HG03432 (cell line): ENCODE results near the gene ZFHX2.
"Not testable (repeated sequence)": the region's sequence is repeated elsewhere in the genome, so short reads cannot be mapped to it uniquely, and the experiment has no call there.

Experiments used
- ATAC-seq: cut with Tn5 transposase; IDR thresholded peaks from one replicate; pipeline ENCODE4 v1.9.1; 2021; ENCODE audit warnings: mild to moderate bottlenecking, moderate library complexity; ENCODE audit not compliant: unreplicated experiment

Gene ZFHX2

GRCh38 chr14:23544511-23545447, 6.8 kb downstream of the ZFHX2 start:
- no peak for ATAC-seq

- no peak for ATAC-seq
Measured at GRCh38 chr14:23543403-23543802, 8.2 kb downstream of the ZFHX2 start.

GRCh38 chr14:23542261-23542660, 9.3 kb downstream of the ZFHX2 start:
- no peak for ATAC-seq

DNA sequence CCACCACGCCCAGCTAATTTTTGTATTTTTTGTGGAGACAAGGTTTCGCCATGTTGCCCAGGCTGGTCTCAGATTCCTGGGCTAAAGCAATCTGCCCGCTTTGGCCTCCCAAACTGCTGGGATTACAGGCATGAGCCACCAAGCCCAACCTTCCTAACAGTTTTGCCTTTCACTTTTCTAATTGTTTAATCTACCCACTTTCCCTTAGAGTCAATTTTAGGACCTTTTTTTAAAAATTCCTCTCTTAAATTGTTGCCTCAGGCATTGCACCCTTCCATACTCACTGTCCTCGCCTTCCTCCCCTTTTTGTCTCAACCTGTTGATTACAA, 11.5 kb downstream of the ZFHX2 start:
- no peak for ATAC-seq

DNA sequence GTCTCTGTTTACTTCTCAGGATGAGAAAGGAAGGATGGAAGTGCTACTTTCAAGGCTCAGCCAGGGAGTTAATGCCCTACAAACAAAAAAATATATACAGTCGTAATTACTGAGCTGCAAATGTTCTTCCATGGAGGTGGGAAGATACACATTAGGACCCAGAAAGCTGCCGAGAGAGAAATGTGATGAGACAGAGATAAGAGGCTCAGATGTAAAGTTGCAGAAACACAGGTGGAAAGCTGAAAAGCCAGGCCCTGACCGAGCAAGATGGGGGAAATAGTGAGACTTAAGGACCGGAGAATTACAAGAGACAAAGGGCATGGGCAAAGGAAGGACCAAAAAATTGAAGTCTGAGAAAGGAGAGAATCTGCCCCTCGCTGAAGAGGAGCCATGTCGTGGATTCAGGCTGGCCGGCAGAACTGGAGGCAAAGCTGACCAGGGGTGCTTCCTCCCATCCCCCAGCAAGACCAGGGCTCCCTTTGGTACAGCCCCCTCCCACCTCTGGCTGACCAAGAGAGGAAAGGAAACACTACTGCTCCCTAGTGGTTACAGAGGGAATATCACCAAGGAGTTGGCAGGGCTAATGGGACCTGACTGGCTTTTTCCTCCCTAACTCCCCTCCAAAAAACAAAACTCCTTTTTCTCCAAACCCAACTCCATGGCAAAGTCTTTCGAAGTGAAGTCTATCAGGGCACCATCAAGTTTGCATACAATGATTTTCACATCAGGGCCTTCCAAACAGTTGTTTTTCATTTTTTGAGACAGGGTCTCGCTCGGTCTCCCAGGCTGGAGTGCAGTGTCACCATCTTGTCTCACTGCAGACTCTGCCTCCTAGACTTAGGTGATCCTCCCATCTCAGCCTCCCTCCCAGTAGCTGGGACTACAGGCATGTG, 12.1 kb downstream of the ZFHX2 start:
- ATAC-seq, result peak; percentile 62

- no peak for ATAC-seq
Measured at GRCh38 chr14:23538785-23539184, 12.8 kb downstream of the ZFHX2 start.

DNA sequence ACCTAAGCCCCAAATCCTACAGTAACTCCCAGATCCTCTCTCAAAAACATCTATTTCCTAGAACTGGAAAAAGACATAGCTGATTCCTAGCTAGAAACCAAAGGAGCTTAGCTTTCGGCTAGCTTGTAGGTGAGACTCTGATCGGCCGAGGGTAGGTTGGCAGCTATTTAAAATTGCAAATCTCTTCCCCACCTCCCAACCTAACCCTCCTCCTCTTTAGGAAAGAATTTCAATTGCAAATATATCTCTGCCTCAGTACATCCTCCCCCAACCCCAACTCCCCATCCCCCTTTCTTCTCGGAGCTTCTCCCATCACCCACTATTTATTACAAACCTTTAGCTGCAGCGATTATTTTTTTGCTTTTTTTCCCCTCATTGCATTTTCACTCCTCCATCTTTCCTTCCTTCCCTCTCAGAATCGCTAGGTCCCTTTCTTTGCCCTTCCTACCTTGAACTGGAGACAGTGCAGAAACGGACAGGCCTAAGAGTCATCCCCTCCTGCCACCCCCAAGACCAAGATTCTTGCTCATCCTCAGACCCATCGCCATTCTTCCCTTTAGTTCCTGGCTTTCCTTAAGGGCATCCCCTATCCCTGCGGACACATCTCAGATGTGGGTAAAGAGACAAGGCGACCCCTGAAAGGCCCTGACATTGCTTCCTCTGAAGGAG, 13.4 kb downstream of the ZFHX2 start:
- no peak for ATAC-seq

DNA sequence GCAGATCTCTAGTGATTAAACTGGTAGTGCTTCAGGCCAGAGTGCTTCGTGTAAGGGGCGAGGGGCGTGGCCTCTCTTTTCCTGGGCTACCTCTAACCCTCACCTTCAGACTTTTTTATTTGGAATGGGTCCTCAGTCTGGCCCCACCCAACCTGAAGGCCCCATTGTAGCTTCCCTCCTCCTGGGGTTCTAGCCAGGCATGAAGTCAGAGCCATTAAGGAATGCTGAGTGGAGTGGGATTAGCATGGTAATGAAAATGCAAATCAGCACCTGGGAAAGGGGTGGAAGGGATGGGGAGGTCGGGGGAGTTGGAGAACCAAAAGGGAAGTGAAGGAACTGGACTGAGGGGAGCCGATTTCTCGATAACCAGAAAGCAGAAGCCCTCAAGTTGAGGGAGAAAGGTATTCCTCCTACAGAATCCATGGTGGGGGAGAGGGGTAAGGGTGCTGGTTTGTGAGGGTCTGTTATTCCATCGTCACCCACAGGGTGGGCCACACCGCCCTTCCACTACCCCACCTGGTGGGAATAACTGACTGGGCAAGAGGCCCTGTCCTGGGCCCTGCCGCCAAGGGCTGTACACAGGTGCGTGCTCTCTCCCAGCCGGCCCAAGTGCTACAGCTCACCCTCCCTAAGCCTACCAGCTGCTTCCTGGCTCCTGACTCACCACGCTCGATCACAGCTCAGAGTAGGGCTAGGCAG, 14.1 kb downstream of the ZFHX2 start:
- no peak for ATAC-seq

DNA sequence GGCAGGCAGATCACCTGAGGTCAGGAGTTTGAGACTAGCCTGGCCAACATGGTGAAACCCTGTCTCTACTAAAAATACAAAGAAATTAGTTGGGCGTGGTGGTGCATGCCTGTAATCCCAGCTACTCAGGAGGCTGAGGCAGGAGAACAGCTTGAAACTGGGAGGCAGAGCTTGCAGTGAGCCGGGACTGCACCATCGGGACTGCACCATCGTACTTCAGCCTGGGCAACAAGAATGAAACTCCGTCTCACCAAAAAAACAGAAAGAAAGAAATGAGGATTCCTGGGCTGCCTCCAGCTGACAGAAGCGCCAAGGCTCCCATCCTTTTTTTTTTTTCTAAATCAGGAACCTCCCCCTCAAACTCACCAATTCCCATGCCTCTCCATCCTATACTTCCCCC, 14.7 kb downstream of the ZFHX2 start:
- ATAC-seq, result not testable (repeated sequence)

- ATAC-seq, result no peak
Measured at GRCh38 chr14:23536494-23536893, 15.1 kb downstream of the ZFHX2 start.

GRCh38 chr14:23535943-23536342, 15.6 kb downstream of the ZFHX2 start:
- no peak for ATAC-seq

DNA sequence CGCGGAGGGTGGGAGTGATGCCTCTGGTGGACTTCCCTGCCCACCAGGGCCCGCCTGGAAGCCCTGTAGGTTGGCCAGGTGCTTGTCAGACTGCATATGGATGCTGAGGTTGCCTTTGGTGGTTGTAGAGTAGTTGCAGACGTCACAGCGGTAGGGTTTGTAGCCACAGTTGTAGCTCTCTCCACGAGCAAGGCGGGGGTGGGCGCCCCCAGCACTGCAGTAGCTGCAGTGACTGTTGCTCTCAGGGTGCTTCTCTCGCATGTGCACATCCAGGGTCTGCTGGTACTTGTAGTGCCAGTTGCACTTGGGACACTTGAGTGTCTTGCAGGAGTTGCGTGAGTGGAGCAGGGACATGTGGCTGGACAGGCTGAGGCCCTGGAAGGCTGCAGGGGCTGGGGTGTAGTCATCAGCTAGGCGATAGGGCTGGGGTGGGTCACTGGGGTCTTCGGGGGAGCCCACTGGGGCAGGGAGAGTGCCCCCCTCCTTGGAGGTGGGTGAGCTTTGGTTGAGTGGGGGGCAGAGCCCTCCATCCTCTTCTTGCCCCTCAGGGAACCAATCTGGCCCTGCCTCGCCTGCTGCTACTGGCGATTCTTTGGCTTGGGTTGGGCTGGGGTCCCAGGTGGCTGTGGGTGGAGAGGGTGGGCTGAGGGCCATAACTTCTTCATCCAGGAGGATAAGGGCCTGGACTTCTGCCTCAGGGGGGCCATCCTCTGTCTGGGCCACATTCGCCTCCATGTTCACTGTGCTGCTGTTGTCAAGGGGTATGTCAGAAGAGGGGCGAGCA, 17.7 kb downstream of the ZFHX2 start:
- ATAC-seq, result no peak

DNA sequence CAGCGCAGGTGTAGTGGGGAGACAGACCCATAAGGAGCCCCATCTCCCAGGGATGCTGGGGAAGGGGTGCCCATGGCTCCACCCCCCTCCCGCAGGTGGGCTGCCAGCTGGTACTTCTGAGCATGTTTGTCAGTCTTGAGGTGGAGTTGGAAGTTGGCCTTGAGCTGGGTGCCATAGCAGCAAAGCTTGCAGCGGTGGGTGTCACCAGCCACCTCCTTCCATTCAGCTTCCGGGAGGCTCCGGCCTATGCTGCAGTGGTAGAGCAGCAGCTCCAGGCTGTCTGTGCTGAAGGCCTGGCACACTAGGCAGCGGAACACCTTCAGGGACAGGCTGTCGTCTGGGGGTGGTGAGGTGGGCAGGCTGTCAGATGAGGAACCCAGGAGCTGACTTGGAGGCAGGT, 18.9 kb downstream of the ZFHX2 start:
- ATAC-seq, result no peak

DNA sequence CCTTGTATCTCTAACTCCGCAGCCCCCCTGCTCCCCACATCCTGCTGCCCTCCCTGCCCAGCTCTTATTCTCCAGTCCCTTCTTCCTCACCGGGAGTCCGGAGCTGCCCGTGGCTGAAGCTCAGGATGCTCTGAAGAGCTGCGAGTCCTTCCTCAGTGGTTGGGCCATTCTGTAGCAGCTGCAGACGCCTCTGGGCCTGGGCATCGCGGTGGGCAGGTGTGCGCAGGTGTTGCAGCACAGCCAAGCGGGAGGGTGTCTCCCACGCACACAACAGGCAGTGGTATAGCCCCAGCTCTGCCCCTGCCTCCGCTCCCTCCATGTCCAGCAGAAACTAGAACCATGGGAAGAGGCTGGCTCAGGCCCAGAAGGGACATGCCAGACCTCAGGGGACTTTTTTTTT, 20.2 kb downstream of the ZFHX2 start:
- no peak for ATAC-seq

GRCh38 chr14:23530375-23531055, 21.1 kb downstream of the ZFHX2 start:
- ATAC-seq, result no peak

DNA sequence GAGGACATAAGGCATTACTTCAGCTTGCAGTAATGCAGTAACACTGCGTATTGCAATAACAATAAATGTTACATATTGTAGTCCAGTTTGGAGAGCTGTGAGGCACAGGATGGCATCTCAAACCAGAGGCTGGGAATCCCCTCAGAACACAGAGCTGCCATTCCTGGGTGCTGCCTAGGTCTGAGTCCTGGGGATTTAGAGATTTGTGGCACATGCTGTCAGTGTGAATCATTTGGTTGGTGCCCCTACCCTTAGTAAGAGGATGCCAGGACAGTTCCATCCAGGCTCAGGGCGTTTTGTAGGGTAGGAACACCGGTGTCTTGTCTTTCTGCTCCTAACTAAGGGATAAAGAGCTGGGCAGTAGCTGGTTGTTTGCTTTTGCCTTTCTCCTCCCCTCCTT, 22.5 kb downstream of the ZFHX2 start:
- no peak for ATAC-seq

DNA sequence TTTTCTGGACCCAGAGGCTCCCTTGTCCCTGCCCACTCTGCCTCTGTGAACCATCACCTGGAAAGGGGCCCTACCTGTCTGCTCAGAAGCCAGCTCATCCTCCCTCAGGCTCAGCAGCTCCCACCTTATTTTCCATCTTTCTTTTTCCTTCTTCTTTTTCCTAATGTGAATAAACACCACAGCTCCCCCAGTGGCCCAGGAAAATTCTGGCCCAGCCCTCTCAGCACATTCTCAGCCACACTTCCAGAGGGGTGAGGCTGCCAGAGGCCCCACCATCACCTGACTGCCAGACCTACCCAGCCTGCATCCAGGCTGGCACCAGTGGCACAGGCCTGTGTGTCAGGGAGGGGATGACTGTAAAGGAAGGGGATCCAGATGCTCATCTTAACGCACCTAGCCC, 23.0 kb downstream of the ZFHX2 start:
- no peak for ATAC-seq

DNA sequence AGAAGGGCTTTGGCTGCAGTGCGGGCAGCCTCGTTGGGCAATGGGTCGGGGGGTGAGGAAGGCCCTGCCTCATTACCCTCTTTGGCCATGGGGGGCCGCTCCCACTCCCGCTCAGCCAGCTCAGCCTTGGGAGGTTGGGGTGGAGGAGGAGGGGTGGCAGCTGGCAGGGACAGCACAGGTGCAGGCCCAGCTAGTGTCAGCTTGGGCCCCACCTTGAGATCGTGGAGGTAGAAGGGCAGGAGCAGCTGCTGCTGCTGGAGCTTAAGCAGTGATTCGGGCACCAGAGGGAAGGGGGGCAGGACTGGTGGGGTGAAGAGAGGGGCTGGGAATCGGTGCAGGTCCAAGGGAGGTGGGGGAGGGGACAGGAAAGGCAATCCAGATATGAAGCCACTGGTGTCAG, 26.0 kb downstream of the ZFHX2 start:
- no peak for ATAC-seq

GRCh38 chr14:23524954-23525353, 26.6 kb downstream of the ZFHX2 start:
- ATAC-seq, result no peak
